HL-60 (cell line): ENCODE measurements around the gene WASL.
A peak's percentile ranks its signal among the peaks of the same experiment; 100 is the strongest.

Experiments
- DNase-seq, 2 experiments: peaks; one replicate each; pipeline ENCODE4 v3.0.0-alpha.2; 2010 to 2020; ENCODE audit warnings: low read depth in 1 of 2, low spot score in 1 of 2
- H3K27ac ChIP-seq: fragments of 250-450 bp; sonication (Bioruptor Pico); replicated peaks from 2 replicates; pipeline ENCODE4 v1.5.1; 2020; ENCODE audit warnings: mild to moderate bottlenecking, moderate library complexity
- H3K27me3 ChIP-seq: fragments of 250-450 bp; sonication (Bioruptor Pico); 2 replicates; pipeline ENCODE4 v1.5.1; 2021; ENCODE audit warnings: mild to moderate bottlenecking, moderate library complexity; ENCODE audit not compliant: insufficient read depth, poor library complexity, severe bottlenecking
- H3K4me3 ChIP-seq: replicated peaks from 2 replicates; pipeline ENCODE4 v1.5.1; 2011; ENCODE audit warnings: mild to moderate bottlenecking, control low read depth, low read length; ENCODE audit not compliant: insufficient read depth
- CTCF ChIP-seq: IDR thresholded peaks from one replicate; pipeline ENCODE4 v1.5.1; 2011; ENCODE audit warnings: low read length, control low read depth, inconsistent platforms; ENCODE audit not compliant: insufficient read depth
- GABPA ChIP-seq: IDR thresholded peaks from 2 replicates; pipeline ENCODE4 v1.6.1; 2012; ENCODE audit warnings: low read depth
- POLR2AphosphoS5 ChIP-seq: IDR thresholded peaks from 2 replicates; pipeline ENCODE4 v1.6.1; 2012; ENCODE audit warnings: low read depth
- REST ChIP-seq: IDR thresholded peaks from 2 replicates; pipeline ENCODE4 v1.6.1; 2012; ENCODE audit warnings: low read depth; ENCODE audit not compliant: insufficient replicate concordance
- SPI1 ChIP-seq: IDR thresholded peaks from 2 replicates; pipeline ENCODE4 v1.6.1; 2012; ENCODE audit warnings: low read depth, mild to moderate bottlenecking, borderline replicate concordance

The WASL gene

GRCh38 chr7:123751821-123752220 lies 3.0 kb upstream of the WASL start:
- no peak for DNase-seq
- no peaks in the 10 kb centered on the region for H3K27me3 ChIP-seq
- TF ChIP-seq REST (no peak), GABPA (no peak), CTCF (no peak), POLR2AphosphoS5 (no peak), SPI1 (no peak)
- H3K27ac ChIP-seq = no peak overlapping the region
- no peak overlapping the region for H3K4me3 ChIP-seq

GRCh38 chr7:123750389-123751230 lies 1.8 kb upstream of the WASL start:
- no peak for DNase-seq
- TF ChIP-seq CTCF = no peak
- TF ChIP-seq REST = no peak
- TF ChIP-seq SPI1 = no peak
- no peak for TF ChIP-seq GABPA
- TF ChIP-seq POLR2AphosphoS5 = no peak
- no peaks in the 10 kb centered on the region for H3K27me3 ChIP-seq
- no peak overlapping the region; the same call in 1 of the 2 replicates for H3K27ac ChIP-seq
- H3K4me3 ChIP-seq = no peak overlapping the region

- DNase-seq = peak; percentile 60 to 64
- peak overlapping the region; percentile 97 for H3K27ac ChIP-seq
- no peaks in the 10 kb centered on the region for H3K27me3 ChIP-seq
- no peak for TF ChIP-seq SPI1
- TF ChIP-seq GABPA = no peak
- no peak for TF ChIP-seq POLR2AphosphoS5
- no peak for TF ChIP-seq CTCF
- no peak for TF ChIP-seq REST
- H3K4me3 ChIP-seq = peak overlapping the region; percentile 67
Measured at GRCh38 chr7:123749537-123749857, 694 bp upstream of the WASL start.
